Erythroblast (primary cell): ENCODE data around the gene TMPO.

Source experiments
- GATA1 ChIP-seq: IDR thresholded peaks from 2 replicates; pipeline ENCODE4 v1.6.1; 2011; ENCODE audit warnings: low read depth, mild to moderate bottlenecking, control low read depth, low read length, moderate library complexity
- POLR2A ChIP-seq: IDR thresholded peaks from 2 replicates; pipeline ENCODE4 v1.6.1; 2011; ENCODE audit warnings: mild to moderate bottlenecking, low read length

DNA sequence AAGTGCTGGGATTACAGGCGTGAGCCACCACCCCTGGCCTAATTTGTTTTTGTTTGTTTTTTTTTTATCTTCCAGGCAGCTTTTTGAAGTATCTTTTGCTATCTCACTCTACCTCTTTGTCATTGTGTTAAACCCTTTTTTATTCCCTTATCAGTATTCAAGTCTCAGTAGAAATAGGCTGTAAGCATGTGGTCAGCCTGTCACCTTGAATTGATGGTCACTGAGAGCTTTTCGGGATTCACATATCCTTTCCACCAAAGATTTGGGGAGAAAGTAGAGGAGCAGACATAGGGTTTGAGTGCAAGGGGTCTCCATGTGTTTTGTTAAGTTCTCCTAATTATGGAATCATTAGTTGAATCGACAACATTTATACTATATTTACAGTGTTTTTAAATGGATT lies 36.4 kb downstream of the TMPO start:
- TF ChIP-seq POLR2A = no peak
- TF ChIP-seq GATA1 = no peak
